Activated naive CD4-positive, alpha-beta T cell treated with anti-CD3 and anti-CD28 coated beads, Interleukin-2, amount 10 ng/mL, durations not matched to agents 7 days and 5 days (primary cell): ENCODE measurements around the gene MARCKS.

ENCODE experiments used
- CTCF ChIA-PET: fragments of 350-600 bp; sonication (Branson Sonifier 250); formaldehyde crosslinking; loops from one replicate; lab custom pipeline; 2021; ENCODE audit warnings: antibody characterized with exemption; lab: Charles Lee
- DNase-seq: peaks from one replicate; pipeline ENCODE4 v3.0.0-alpha.2; 2020
- H3K27ac Mint-ChIP-seq: one replicate; pipeline ENCODE4 v1.8.0; 2021; ENCODE audit warnings: mild to moderate bottlenecking, moderate library complexity, mixed read lengths
- H3K27me3 Mint-ChIP-seq: one replicate; pipeline ENCODE4 v1.8.0; 2021; ENCODE audit warnings: mild to moderate bottlenecking, mixed read lengths
- H3K36me3 Mint-ChIP-seq: one replicate; pipeline ENCODE4 v1.8.0; 2021; ENCODE audit warnings: mixed read lengths
- H3K4me1 Mint-ChIP-seq: one replicate; pipeline ENCODE4 v1.8.0; 2021; ENCODE audit warnings: mixed read lengths
- H3K4me3 Mint-ChIP-seq: one replicate; pipeline ENCODE4 v1.8.0; 2021; ENCODE audit warnings: mild to moderate bottlenecking, moderate library complexity, mixed read lengths
- H3K9me3 Mint-ChIP-seq: one replicate; pipeline ENCODE4 v1.8.0; 2021; ENCODE audit warnings: mixed read lengths

Gene MARCKS

DNA sequence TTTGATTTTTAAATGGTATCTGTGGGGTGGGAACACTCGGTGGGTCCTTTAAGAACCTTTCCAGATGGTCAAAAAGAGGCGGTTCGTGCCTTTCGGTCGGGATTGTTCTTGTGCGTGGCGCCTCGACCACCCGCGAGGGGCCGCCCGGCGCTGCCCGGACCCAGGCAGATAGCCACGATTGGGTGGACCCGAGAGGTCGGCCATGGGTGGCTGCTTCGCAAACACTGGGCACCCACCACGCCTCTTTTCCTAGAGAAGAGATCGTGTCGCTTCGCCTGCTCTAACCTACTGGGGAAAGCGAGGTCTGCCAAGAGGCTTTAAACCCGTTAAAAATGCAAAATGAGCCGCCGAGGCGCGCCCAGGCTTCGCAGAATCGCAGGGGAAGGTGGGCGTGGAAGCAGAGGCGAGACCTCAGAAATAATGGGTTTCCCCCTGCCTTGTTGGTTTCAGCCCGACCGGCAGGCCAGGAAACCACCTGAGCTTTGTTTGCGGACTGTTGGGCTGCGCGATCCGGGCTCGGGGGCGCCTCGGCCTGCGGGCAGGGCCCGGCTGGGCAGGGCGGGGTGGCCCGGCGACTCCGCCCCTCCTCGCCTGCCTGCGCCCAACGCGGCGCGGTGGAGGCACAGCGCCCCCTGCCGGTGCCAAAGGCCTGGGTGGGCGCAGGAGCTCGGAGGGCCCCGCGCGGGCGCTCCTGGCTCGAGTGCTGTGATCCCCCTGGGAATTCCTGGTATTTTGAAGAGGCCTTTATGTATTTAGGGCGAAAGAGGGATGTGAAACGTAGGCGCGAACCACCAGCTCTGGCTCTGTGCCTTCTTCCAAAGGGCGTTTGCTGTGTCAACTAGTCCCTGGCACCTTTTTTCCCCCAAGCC, 1.6 kb downstream of the MARCKS start:
- CTCF ChIA-PET, result interaction anchor here (1.2 to 3.2 kb wide), 4 partner anchors 11 to 1080 kb away, joined by 4 to 16 read pairs (median 4); no protein-coding TSS in a partner anchor
- Mint-ChIP-seq H3K9me3 (no peaks in the 10 kb centered on the region), H3K36me3 (peaks cover 4% of the 10 kb centered on the region), H3K27ac (no peak overlapping the region), H3K4me3 (peak overlapping the region; percentile 51), H3K27me3 (peaks cover 15% of the 10 kb centered on the region), H3K4me1 (peaks cover 24% of the 10 kb centered on the region)
- peak; percentile 71 for DNase-seq

DNA sequence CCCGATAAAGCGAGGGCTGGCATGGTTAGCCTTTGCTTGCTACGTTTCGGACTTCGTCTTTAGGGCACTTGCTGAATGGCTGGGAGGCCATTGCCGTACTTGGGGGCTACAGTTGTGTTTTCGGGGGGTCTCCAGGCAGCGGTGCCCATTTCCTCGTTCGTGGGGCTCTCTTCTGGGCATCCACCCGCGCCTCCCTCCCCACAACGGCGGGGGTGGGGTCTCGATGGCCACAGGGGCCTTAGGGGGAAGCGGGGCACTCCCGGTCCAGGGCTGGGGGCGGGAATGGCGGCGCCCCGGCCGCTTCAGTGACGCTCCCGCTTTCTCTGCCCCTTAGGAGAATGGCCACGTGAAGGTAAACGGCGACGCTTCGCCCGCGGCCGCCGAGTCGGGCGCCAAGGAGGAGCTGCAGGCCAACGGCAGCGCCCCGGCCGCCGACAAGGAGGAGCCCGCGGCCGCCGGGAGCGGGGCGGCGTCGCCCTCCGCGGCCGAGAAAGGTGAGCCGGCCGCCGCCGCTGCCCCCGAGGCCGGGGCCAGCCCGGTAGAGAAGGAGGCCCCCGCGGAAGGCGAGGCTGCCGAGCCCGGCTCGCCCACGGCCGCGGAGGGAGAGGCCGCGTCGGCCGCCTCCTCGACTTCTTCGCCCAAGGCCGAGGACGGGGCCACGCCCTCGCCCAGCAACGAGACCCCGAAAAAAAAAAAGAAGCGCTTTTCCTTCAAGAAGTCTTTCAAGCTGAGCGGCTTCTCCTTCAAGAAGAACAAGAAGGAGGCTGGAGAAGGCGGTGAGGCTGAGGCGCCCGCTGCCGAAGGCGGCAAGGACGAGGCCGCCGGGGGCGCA, 2.4 kb downstream of the MARCKS start:
- H3K4me1 Mint-ChIP-seq, result peaks cover 22% of the 10 kb centered on the region
- DNase-seq, result no peak
- CTCF ChIA-PET, result interaction anchor here (1.2 to 3.2 kb wide), 4 partner anchors 12 to 1080 kb away, joined by 4 to 16 read pairs (median 4); no protein-coding TSS in a partner anchor
- H3K27ac Mint-ChIP-seq, result no peak overlapping the region
- peaks cover 4% of the 10 kb centered on the region for H3K36me3 Mint-ChIP-seq
- H3K4me3 Mint-ChIP-seq, result peak overlapping the region; percentile 51
- H3K9me3 Mint-ChIP-seq, result no peaks in the 10 kb centered on the region
- peaks cover 17% of the 10 kb centered on the region for H3K27me3 Mint-ChIP-seq

DNA sequence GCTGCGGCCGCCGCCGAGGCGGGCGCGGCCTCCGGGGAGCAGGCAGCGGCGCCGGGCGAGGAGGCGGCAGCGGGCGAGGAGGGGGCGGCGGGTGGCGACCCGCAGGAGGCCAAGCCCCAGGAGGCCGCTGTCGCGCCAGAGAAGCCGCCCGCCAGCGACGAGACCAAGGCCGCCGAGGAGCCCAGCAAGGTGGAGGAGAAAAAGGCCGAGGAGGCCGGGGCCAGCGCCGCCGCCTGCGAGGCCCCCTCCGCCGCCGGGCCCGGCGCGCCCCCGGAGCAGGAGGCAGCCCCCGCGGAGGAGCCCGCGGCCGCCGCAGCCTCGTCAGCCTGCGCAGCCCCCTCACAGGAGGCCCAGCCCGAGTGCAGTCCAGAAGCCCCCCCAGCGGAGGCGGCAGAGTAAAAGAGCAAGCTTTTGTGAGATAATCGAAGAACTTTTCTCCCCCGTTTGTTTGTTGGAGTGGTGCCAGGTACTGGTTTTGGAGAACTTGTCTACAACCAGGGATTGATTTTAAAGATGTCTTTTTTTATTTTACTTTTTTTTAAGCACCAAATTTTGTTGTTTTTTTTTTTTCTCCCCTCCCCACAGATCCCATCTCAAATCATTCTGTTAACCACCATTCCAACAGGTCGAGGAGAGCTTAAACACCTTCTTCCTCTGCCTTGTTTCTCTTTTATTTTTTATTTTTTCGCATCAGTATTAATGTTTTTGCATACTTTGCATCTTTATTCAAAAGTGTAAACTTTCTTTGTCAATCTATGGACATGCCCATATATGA, 3.2 kb downstream of the MARCKS start:
- peaks cover 20% of the 10 kb centered on the region for H3K4me1 Mint-ChIP-seq
- H3K36me3 Mint-ChIP-seq, result peaks cover 4% of the 10 kb centered on the region
- H3K4me3 Mint-ChIP-seq, result peak overlapping the region; percentile 19
- no peak overlapping the region for H3K27ac Mint-ChIP-seq
- no peak for DNase-seq
- peaks cover 17% of the 10 kb centered on the region for H3K27me3 Mint-ChIP-seq
- CTCF ChIA-PET, result interaction anchor here (1.4 to 3.2 kb wide), 2 partner anchors 56 to 554 kb away, joined by 4 to 16 read pairs; no protein-coding TSS in a partner anchor
- no peaks in the 10 kb centered on the region for H3K9me3 Mint-ChIP-seq

DNA sequence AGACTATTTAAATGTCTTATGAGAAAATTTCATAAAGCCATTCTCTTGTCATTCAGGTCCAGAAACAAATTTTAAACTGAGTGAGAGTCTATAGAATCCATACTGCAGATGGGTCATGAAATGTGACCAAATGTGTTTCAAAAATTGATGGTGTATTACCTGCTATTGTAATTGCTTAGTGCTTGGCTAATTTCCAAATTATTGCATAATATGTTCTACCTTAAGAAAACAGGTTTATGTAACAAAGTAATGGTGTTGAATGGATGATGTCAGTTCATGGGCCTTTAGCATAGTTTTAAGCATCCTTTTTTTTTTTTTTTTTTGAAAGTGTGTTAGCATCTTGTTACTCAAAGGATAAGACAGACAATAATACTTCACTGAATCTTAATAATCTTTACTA, 5.0 kb downstream of the MARCKS start:
- Mint-ChIP-seq H3K9me3 (no peaks in the 10 kb centered on the region), H3K27me3 (peaks cover 17% of the 10 kb centered on the region), H3K36me3 (peaks cover 4% of the 10 kb centered on the region), H3K27ac (no peak overlapping the region), H3K4me1 (peaks cover 20% of the 10 kb centered on the region), H3K4me3 (no peak overlapping the region)
- no peak for DNase-seq
- CTCF ChIA-PET, result no interaction called here

DNA sequence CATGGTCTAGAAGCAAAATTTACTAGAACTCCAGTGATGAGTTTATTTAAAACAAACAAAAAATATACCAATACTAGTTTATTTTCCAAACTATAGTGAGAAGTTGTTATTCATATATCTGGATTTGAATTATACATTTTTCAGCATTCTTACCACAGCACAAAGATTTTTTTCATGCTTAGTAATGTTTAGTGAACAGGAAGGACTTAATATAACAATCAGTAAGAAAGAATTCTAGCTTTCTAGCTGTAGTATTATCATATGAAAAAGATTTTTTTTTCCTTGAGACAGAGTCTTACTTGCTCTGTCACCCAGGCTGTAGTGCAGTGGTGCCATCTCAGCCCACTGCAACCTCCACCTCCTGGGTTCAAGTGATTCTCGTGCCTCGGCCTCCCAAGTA, 13.8 kb downstream of the MARCKS start:
- Mint-ChIP-seq H3K36me3 (no peaks in the 10 kb centered on the region), H3K27me3 (peaks cover 17% of the 10 kb centered on the region), H3K4me1 (peaks cover 7% of the 10 kb centered on the region), H3K4me3 (no peak overlapping the region), H3K9me3 (no peaks in the 10 kb centered on the region), H3K27ac (no peak overlapping the region)
- CTCF ChIA-PET, result no interaction called here
- no peak for DNase-seq

DNA sequence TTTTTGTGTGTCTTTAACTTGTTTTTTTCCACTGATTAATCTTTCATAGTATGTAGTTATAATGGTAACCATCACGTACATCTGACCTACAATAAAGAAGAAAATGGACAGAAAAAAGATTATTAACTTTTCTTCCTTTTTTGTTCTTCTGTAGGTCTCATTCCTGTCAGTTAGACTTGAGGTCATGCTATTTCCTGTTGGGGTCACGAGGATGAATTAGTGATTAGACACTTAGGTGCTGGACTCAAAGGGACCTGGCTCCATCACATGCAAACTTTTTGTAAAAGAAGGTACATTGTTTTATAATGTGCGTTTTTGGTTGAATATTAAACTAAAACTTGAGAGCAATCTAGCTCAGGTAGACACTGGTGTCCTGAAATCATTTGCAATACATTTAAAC, 14.8 kb downstream of the MARCKS start:
- Mint-ChIP-seq H3K27ac (no peak overlapping the region), H3K27me3 (peaks cover 17% of the 10 kb centered on the region), H3K4me3 (no peak overlapping the region), H3K9me3 (no peaks in the 10 kb centered on the region), H3K36me3 (no peaks in the 10 kb centered on the region), H3K4me1 (peaks cover 7% of the 10 kb centered on the region)
- CTCF ChIA-PET, result no interaction called here
- DNase-seq, result no peak

DNA sequence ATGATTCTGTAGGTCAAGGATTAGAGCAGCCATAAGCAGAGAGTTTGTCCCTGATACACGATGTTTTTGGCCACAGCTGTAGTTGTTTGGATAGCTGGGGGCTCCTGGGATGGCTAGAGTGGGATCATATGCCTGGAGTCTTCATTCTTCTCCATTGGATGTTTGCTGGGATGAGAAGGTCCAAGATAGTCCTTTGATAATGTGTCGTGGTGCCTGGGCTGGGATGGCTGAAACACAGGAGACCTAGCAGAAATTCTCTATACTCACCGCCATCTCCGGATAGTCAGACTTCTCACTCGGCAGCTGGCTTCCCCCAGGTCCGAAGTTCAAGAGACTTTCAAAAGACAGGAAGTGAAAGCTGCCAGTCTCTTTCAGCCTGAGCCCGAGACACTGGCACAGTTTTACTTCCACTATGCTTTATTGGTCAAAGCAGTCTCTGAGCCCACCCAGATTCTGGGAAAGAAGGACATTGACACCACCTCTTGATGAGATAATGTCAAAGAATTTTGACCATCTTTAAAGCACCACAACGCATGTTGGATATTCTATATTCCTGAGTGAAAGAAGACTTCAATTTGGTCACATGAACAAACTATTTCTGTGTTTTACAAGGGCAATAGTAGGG, 16.0 kb downstream of the MARCKS start:
- Mint-ChIP-seq H3K27me3 (peaks cover 18% of the 10 kb centered on the region), H3K27ac (no peak overlapping the region), H3K4me3 (no peak overlapping the region), H3K4me1 (peaks cover 7% of the 10 kb centered on the region), H3K36me3 (no peaks in the 10 kb centered on the region), H3K9me3 (no peaks in the 10 kb centered on the region)
- DNase-seq, result no peak
- CTCF ChIA-PET, result no interaction called here

DNA sequence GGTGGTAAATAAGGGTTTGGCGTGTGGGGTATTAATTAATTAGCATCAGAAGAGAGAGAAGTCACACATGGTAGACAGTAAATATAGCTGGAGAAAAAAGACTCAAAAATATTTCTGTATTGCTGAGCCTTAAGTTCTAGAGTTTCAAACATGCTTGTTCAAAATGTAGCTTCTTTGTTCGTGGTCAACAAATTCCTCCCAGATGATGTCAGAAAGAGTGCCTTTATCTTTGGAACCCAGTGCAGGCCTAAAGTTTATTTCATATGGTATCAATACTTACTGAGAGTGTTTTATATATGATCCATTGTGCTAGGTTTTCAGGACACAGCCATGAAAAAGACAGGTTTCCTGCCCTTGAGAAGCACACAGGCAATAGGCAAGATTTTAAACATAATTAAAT, 18.3 kb downstream of the MARCKS start:
- no peaks in the 10 kb centered on the region for H3K9me3 Mint-ChIP-seq
- CTCF ChIA-PET, result no interaction called here
- H3K4me1 Mint-ChIP-seq, result peaks cover 7% of the 10 kb centered on the region
- no peak overlapping the region for H3K4me3 Mint-ChIP-seq
- H3K36me3 Mint-ChIP-seq, result no peaks in the 10 kb centered on the region
- H3K27ac Mint-ChIP-seq, result no peak overlapping the region
- DNase-seq, result no peak
- H3K27me3 Mint-ChIP-seq, result peaks cover 18% of the 10 kb centered on the region

DNA sequence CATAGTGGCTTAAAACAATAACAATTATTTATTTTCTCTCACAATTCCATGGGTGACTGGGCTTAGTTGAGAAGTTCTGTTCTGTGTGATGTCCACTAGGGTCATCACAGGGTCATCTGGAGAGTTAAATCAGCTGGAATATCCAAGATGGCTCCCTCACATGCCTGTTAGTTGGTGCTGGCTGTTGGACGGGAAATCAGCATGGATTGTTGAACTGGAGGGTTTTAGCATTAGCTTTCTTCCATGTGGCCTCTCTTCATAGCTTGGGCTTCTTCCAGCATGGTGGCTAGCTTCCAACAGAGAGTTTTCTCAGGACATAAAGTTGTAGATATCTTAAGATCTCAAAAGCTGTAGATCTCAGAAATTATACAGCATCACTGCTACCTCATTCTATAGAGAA, 19.6 kb downstream of the MARCKS start:
- H3K36me3 Mint-ChIP-seq, result no peaks in the 10 kb centered on the region
- H3K4me3 Mint-ChIP-seq, result no peak overlapping the region
- H3K27me3 Mint-ChIP-seq, result peaks cover 22% of the 10 kb centered on the region
- H3K9me3 Mint-ChIP-seq, result no peaks in the 10 kb centered on the region
- H3K27ac Mint-ChIP-seq, result no peak overlapping the region
- CTCF ChIA-PET, result no interaction called here
- DNase-seq, result no peak
- peaks cover 7% of the 10 kb centered on the region for H3K4me1 Mint-ChIP-seq

DNA sequence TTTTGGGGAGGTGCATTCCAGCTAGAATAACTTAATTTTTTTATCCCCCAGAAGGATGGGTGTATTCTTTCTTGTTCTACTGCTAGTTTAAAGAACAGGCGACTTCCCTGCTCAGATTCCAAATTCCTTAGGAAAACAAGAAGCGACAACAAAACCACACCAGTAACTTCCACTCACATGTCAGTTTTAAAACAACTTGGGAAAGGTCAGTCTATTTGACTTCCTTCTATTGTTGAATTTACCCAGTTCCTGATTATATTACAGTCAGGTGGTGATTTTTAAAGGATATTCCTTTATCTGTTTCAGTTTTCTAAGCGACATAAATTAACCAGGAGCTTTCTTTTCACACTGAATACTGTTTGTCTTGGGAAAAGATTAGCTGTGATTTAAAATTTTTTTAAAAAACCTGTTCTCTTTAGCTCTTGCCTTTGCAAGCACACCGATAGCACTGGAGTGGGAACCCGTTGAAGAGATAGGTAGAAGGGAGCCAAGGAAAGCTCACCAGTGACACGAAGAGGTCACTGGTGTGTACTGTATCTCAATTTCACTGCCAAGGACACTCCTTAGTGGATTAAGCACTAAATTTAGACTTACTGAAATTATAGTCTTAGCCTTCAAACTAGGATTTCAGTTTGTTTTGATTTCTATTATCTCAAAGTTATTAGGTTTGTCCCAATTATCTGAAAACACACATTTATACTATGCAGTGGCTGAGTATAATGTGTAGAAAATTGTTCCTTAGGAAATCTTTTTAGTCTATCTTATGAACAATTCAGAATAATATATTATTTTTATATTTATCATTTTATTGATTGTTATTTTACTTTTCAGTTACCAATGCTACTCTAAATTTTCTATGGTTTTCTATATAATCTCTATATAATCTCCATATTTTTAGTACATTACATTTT, 22.3 kb downstream of the MARCKS start:
- Mint-ChIP-seq H3K4me1 (no peaks in the 10 kb centered on the region), H3K27ac (no peak overlapping the region), H3K9me3 (no peaks in the 10 kb centered on the region), H3K4me3 (no peak overlapping the region), H3K36me3 (no peaks in the 10 kb centered on the region), H3K27me3 (peaks cover 12% of the 10 kb centered on the region)
- CTCF ChIA-PET, result interaction anchor here (1.8 to 2.2 kb wide), 2 partner anchors 30 to 573 kb away, joined by 5 to 6 read pairs; no protein-coding TSS in a partner anchor
- DNase-seq, result no peak

DNA sequence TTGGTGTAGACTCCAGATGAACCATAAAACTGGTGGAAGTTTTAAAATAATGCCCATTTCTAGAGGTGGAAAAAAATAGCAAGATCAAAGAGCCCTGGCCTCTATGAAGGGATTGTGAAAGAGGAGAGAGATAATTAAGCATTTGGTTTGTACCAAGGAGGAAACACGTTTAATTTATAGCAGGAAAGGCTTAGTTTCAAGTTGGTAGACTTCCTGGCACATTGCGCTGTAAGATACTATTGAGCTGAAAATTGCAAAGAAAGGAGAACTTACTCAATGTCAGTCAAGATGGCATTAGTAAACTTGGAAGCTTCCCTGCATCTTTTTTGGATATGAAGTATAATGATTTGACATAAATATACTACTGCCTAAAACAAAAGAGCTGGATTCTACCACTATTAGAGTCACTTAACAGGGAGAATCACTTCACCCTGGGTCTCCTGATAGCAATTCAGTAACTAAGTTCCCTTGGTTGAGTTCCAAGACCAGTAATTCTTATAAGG, 24.4 kb downstream of the MARCKS start:
- no peak for DNase-seq
- Mint-ChIP-seq H3K4me3 (no peak overlapping the region), H3K27ac (no peak overlapping the region), H3K27me3 (peaks cover 16% of the 10 kb centered on the region), H3K9me3 (no peaks in the 10 kb centered on the region), H3K4me1 (no peaks in the 10 kb centered on the region), H3K36me3 (no peaks in the 10 kb centered on the region)
- CTCF ChIA-PET, result interaction anchor here (1.8 kb wide), 1 partner anchor 575 kb away, joined by 5 read pairs; no protein-coding TSS in a partner anchor

DNA sequence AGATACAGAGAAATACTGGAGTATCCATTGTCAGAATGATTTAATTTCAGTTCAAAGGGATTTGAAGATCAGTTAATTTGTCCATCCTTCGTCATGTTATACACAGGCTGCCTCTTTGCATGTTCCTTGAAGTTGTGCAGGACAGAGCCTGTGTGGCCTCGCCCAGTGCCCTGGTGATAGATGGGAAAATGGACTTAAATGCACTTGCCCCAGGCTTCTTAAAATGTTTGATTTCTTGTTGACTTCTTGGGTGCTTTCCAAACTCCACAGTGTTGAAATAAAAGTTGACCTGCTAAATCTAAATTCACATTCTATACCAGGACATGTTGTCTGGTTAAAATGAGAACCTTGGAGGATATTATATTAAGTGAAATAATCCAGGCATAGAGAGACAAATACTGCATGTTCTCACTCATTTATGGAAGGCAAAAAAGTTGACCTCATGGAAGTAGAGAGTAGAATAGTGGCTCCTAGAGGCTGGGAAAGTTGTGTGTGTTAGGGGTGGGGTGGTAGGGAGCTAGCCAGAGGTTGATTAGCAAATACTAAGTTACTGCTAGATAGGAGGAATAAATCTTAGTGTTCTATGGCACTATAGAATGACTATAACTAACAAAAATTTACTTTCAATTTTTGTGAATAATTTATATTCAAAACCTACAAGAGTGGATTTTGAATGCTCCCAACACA, 25.3 kb downstream of the MARCKS start:
- Mint-ChIP-seq H3K4me3 (no peak overlapping the region), H3K36me3 (no peaks in the 10 kb centered on the region), H3K4me1 (no peaks in the 10 kb centered on the region), H3K9me3 (no peaks in the 10 kb centered on the region), H3K27me3 (peaks cover 16% of the 10 kb centered on the region), H3K27ac (no peak overlapping the region)
- no peak for DNase-seq
- CTCF ChIA-PET, result no interaction called here
